ENCODE measurements around the gene KRT79. TPM values are rescaled to one million over a fixed set of nuclear protein-coding genes. Genes with fewer than 3 reads are reported as not detected.

KRT79 gene
- total and polyA plus RNA-seq, 9 of the 15 experiments (the other 6 are each of a cell fraction or from before 2014, with no cell fraction given): 0.03 to 2.3 (median 0.23) TPM; not detected in 2

DNA sequence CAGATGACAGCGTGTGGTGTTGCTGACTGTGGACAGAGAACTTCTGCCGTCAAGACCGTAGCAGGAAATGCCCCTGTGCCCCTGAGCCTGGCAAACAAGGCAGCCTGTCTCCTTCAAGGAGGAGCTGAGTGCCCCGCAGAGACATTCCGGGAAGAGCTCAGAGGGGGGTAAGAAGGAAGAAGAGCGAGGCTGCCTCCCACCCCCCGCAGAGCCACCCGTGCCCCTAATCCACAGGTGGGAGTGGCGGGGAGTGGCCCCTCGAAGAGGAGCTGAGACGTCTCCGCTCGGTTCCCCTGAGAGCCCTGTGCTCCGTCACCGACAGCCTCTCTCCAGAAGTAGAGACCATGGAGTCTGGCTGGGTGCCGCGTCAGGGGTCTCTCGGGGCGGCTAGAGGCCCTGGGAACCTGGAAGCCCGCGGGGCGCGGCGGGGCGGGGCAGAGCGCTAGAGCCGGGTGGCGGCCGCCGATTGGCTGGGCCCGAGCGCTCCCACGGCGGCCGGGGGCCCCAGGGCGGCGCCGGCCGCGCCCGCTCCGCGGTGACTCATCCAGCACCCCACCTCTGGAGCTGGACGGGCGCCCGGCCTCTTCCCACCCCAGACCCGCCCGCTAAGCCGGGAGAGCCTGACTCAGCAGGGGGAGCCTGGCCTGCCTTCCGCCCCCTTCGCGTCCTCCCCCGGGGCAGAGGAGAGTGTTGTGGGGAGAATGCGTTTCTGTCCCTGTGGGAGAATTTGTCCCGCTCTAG lies 39.9 kb upstream of the KRT79 start (continued):
- TF ChIP-seq, protein P1, sequence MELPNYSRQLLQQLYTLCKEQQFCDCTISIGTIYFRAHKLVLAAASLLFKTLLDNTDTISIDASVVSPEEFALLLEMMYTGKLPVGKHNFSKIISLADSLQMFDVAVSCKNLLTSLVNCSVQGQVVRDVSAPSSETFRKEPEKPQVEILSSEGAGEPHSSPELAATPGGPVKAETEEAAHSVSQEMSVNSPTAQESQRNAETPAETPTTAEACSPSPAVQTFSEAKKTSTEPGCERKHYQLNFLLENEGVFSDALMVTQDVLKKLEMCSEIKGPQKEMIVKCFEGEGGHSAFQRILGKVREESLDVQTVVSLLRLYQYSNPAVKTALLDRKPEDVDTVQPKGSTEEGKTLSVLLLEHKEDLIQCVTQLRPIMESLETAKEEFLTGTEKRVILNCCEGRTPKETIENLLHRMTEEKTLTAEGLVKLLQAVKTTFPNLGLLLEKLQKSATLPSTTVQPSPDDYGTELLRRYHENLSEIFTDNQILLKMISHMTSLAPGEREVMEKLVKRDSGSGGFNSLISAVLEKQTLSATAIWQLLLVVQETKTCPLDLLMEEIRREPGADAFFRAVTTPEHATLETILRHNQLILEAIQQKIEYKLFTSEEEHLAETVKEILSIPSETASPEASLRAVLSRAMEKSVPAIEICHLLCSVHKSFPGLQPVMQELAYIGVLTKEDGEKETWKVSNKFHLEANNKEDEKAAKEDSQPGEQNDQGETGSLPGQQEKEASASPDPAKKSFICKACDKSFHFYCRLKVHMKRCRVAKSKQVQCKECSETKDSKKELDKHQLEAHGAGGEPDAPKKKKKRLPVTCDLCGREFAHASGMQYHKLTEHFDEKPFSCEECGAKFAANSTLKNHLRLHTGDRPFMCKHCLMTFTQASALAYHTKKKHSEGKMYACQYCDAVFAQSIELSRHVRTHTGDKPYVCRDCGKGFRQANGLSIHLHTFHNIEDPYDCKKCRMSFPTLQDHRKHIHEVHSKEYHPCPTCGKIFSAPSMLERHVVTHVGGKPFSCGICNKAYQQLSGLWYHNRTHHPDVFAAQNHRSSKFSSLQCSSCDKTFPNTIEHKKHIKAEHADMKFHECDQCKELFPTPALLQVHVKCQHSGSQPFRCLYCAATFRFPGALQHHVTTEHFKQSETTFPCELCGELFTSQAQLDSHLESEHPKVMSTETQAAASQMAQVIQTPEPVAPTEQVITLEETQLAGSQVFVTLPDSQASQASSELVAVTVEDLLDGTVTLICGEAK (IDR thresholded peaks at IDR 0.05): no peak
- TF ChIP-seq, protein P1 (CRISPR knock-in tag; IDR thresholded peaks at IDR 0.05): no peak
- TF ChIP-seq, protein P2, sequence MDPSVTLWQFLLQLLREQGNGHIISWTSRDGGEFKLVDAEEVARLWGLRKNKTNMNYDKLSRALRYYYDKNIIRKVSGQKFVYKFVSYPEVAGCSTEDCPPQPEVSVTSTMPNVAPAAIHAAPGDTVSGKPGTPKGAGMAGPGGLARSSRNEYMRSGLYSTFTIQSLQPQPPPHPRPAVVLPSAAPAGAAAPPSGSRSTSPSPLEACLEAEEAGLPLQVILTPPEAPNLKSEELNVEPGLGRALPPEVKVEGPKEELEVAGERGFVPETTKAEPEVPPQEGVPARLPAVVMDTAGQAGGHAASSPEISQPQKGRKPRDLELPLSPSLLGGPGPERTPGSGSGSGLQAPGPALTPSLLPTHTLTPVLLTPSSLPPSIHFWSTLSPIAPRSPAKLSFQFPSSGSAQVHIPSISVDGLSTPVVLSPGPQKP (CRISPR knock-in tag; IDR thresholded peaks at IDR 0.05): no peak
- TF ChIP-seq ZNF766 (CRISPR knock-in tag; conservative IDR thresholded peaks at IDR 0.05) (no peak), ZNF24 (IDR thresholded peaks at IDR 0.05) (no peak), SMAD4 (CRISPR knock-in tag; conservative IDR thresholded peaks at IDR 0.05) (peak; percentile 74), ARNT (IDR thresholded peaks at IDR 0.05) (no peak), DMBX1 (CRISPR knock-in tag; IDR thresholded peaks at IDR 0.05; ENCODE audit: borderline replicate concordance) (0 out of 2 replicates have a peak, but pooled peaks have one; percentile 45), L3MBTL2 (IDR thresholded peaks at IDR 0.05) (no peak), CBX2 (IDR thresholded peaks at IDR 0.05; ENCODE audit: insufficient read depth, low read length, poor library complexity, severe bottlenecking) (no peak), ETV1 (tag; conservative IDR thresholded peaks at IDR 0.05; ENCODE audit: low read depth) (no peak)
- TF ChIP-seq, protein P3, sequence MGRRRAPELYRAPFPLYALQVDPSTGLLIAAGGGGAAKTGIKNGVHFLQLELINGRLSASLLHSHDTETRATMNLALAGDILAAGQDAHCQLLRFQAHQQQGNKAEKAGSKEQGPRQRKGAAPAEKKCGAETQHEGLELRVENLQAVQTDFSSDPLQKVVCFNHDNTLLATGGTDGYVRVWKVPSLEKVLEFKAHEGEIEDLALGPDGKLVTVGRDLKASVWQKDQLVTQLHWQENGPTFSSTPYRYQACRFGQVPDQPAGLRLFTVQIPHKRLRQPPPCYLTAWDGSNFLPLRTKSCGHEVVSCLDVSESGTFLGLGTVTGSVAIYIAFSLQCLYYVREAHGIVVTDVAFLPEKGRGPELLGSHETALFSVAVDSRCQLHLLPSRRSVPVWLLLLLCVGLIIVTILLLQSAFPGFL (CRISPR knock-in tag; IDR thresholded peaks at IDR 0.05): no peak
- TF ChIP-seq, protein P4, sequence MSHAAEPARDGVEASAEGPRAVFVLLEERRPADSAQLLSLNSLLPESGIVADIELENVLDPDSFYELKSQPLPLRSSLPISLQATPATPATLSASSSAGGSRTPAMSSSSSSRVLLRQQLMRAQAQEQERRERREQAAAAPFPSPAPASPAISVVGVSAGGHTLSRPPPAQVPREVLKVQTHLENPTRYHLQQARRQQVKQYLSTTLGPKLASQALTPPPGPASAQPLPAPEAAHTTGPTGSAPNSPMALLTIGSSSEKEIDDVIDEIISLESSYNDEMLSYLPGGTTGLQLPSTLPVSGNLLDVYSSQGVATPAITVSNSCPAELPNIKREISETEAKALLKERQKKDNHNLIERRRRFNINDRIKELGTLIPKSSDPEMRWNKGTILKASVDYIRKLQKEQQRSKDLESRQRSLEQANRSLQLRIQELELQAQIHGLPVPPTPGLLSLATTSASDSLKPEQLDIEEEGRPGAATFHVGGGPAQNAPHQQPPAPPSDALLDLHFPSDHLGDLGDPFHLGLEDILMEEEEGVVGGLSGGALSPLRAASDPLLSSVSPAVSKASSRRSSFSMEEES (CRISPR knock-in tag; IDR thresholded peaks at IDR 0.05): no peak

All from K562 (cell line).